SJCRH30 (cell line): ENCODE results near the gene XAGE1B. TPM values are rescaled to one million over a fixed set of nuclear protein-coding genes. Genes with fewer than 3 reads are reported as not detected.
"Not testable (repeated sequence)": the region's sequence is repeated elsewhere in the genome, so short reads cannot be mapped to it uniquely, and the experiment has no call there.

Experiments used
- DNase-seq, 2 experiments: peaks; one replicate each; pipeline ENCODE4 v3.0.0-alpha.2; 2015 to 2020
- H3K27ac ChIP-seq: fragments of 250-450 bp; sonication (Bioruptor Pico); 2 replicates; pipeline ENCODE4 v1.5.1; 2020; ENCODE audit warnings: mild to moderate bottlenecking, moderate library complexity
- H3K27me3 ChIP-seq: fragments of 250-450 bp; sonication (Bioruptor Pico); 2 replicates; pipeline ENCODE4 v1.5.1; 2020; ENCODE audit warnings: mild to moderate bottlenecking, moderate library complexity
- H3K36me3 ChIP-seq: fragments of 250-450 bp; sonication (Bioruptor Pico); 2 replicates; pipeline ENCODE4 v1.5.1; 2020; ENCODE audit warnings: mild to moderate bottlenecking, moderate library complexity
- H3K4me1 ChIP-seq: fragments of 250-450 bp; sonication (Bioruptor Pico); 2 replicates; pipeline ENCODE4 v1.5.1; 2020; ENCODE audit warnings: mild to moderate bottlenecking, moderate library complexity
- H3K4me3 ChIP-seq: fragments of 250-450 bp; sonication (Bioruptor Pico); 2 replicates; pipeline ENCODE4 v1.5.1; 2020; ENCODE audit warnings: mild to moderate bottlenecking, moderate library complexity
- H3K9me3 ChIP-seq: fragments of 250-450 bp; sonication (Bioruptor Pico); replicated peaks from 2 replicates; pipeline ENCODE4 v1.5.1; 2020; ENCODE audit warnings: mild to moderate bottlenecking, moderate library complexity
- total RNA-seq: library from RNA; depleted of rRNA; stranded (reverse); fragments of >200 nt; shearing (Covaris generic); gene quantifications from 2 replicates; pipeline ENCODE4 v1.2.3, GENCODE V29; 2014; rRNA removed

XAGE1B gene, protein sequence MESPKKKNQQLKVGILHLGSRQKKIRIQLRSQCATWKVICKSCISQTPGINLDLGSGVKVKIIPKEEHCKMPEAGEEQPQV
- total RNA-seq = not detected in 2 replicates

GRCh38 chrX:52516987-52517325 is at the start of gene XAGE1B:
Gene XAGE1B (minus strand): TSS chrX:52517063. CDS start chrX:52515527, 1,536 bp downstream.
- not testable (repeated sequence) for H3K4me1 ChIP-seq, H3K36me3 ChIP-seq

GRCh38 chrX:52563105-52563504 is 46.2 kb upstream of the XAGE1B start:
- no peaks in the 10 kb centered on the region for H3K27me3 ChIP-seq
- DNase-seq = no peak
- no peak overlapping the region for H3K4me3 ChIP-seq
- no peaks in the 10 kb centered on the region for H3K4me1 ChIP-seq
- no peaks in the 10 kb centered on the region for H3K36me3 ChIP-seq
- no peak overlapping the region for H3K27ac ChIP-seq
- H3K9me3 ChIP-seq = no peaks in the 10 kb centered on the region

More at GRCh38 chrX:52516987-52517325, at the start of gene XAGE1B:
- DNase-seq, H3K4me3 ChIP-seq, H3K9me3 ChIP-seq, H3K27me3 ChIP-seq, H3K27ac ChIP-seq: not testable (repeated sequence)

GRCh38 chrX:52558140-52558539 is 41.3 kb upstream of the XAGE1B start:
- no peaks in the 10 kb centered on the region for H3K27me3 ChIP-seq
- no peaks in the 10 kb centered on the region for H3K4me1 ChIP-seq
- no peak overlapping the region for H3K27ac ChIP-seq
- no peak overlapping the region for H3K4me3 ChIP-seq
- DNase-seq = no peak
- no peaks in the 10 kb centered on the region for H3K9me3 ChIP-seq
- H3K36me3 ChIP-seq = no peaks in the 10 kb centered on the region

- no peaks in the 10 kb centered on the region for H3K27me3 ChIP-seq
- H3K4me3 ChIP-seq = no peak overlapping the region
- DNase-seq = no peak
- H3K4me1 ChIP-seq = no peaks in the 10 kb centered on the region
- no peaks in the 10 kb centered on the region for H3K36me3 ChIP-seq
- no peak overlapping the region for H3K27ac ChIP-seq
- H3K9me3 ChIP-seq = no peaks in the 10 kb centered on the region
Observed at GRCh38 chrX:52556741-52557140, 39.9 kb upstream of the XAGE1B start.

DNA sequence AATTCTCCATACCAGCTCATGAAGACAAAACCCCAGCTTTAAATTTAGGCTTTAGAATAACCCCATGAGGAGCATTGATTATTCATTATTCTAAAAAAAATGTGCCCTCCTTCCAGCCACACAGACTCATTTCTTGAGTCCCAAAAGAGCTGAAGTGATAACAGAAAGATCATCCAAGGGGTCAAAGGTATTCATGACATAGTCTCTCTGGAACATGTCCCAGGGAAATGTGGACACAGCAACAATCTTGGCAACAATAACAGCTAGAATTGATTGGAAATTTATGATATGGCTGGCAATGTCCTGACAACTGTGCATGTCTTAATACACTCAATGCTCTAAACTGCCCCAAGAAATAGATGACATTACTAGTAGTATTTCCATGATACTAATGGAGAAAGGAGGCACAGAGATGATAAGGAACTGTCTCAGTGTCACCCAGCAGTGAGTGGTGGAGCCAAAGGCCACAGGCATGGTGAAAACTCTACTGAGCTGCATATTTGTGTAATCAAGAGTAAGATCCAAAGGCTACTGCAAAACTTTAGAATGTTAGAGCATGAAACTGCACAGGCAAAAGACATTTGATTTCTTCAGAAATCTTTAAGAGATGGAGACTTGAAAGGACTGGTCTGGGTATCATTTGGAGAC is 37.3 kb upstream of the XAGE1B start:
- no peaks in the 10 kb centered on the region for H3K9me3 ChIP-seq
- no peak overlapping the region for H3K27ac ChIP-seq
- H3K4me3 ChIP-seq = no peak overlapping the region
- no peaks in the 10 kb centered on the region for H3K4me1 ChIP-seq
- no peaks in the 10 kb centered on the region for H3K36me3 ChIP-seq
- no peak for DNase-seq
- no peaks in the 10 kb centered on the region for H3K27me3 ChIP-seq

- not testable (repeated sequence) for H3K36me3 ChIP-seq, H3K9me3 ChIP-seq, H3K27ac ChIP-seq, H3K4me3 ChIP-seq, DNase-seq, H3K27me3 ChIP-seq, H3K4me1 ChIP-seq
Observed at GRCh38 chrX:52548769-52549168, 31.9 kb upstream of the XAGE1B start.

- no peak overlapping the region for H3K4me3 ChIP-seq
- H3K27me3 ChIP-seq = no peaks in the 10 kb centered on the region
- H3K4me1 ChIP-seq = no peaks in the 10 kb centered on the region
- no peaks in the 10 kb centered on the region for H3K9me3 ChIP-seq
- no peaks in the 10 kb centered on the region for H3K36me3 ChIP-seq
- no peak for DNase-seq
- no peak overlapping the region for H3K27ac ChIP-seq
Observed at GRCh38 chrX:52544147-52544840, 27.4 kb upstream of the XAGE1B start.

GRCh38 chrX:52542311-52542710 is 25.4 kb upstream of the XAGE1B start:
- no peaks in the 10 kb centered on the region for H3K27me3 ChIP-seq
- no peaks in the 10 kb centered on the region for H3K36me3 ChIP-seq
- no peak for DNase-seq
- H3K4me1 ChIP-seq = no peaks in the 10 kb centered on the region
- H3K4me3 ChIP-seq = no peak overlapping the region
- H3K9me3 ChIP-seq = no peaks in the 10 kb centered on the region
- H3K27ac ChIP-seq = no peak overlapping the region

GRCh38 chrX:52541051-52541450 is 24.2 kb upstream of the XAGE1B start:
- not testable (repeated sequence) for H3K27ac ChIP-seq, H3K9me3 ChIP-seq, H3K27me3 ChIP-seq, H3K36me3 ChIP-seq, DNase-seq, H3K4me3 ChIP-seq, H3K4me1 ChIP-seq

- H3K27ac ChIP-seq, H3K4me1 ChIP-seq, H3K36me3 ChIP-seq, H3K4me3 ChIP-seq, DNase-seq, H3K9me3 ChIP-seq, H3K27me3 ChIP-seq: not testable (repeated sequence)
Observed at GRCh38 chrX:52516110-52516986, 515 bp downstream of the XAGE1B start.

DNA sequence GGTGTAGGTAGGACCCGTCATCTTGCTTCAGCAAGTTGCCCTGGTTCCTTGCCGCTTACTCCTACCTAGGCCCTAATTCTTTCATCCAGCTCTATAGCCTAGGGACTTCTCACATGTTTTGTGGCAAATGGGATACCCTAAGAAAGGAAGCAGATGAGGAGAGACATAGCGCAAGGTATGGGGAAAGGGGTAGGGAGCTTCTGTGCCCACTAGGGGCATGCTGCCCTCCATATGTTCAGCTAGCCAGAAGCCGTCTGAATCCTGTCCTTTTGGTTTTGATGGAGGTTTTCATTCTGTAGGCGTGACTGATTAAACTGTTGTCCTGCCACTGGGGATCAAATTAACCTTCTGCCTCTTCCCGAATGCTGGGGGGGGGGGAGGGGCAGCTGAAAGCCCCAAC is 5.7 kb downstream of the XAGE1B start:
- not testable (repeated sequence) for H3K9me3 ChIP-seq, H3K4me3 ChIP-seq, H3K27me3 ChIP-seq, H3K36me3 ChIP-seq, DNase-seq, H3K4me1 ChIP-seq, H3K27ac ChIP-seq

DNA sequence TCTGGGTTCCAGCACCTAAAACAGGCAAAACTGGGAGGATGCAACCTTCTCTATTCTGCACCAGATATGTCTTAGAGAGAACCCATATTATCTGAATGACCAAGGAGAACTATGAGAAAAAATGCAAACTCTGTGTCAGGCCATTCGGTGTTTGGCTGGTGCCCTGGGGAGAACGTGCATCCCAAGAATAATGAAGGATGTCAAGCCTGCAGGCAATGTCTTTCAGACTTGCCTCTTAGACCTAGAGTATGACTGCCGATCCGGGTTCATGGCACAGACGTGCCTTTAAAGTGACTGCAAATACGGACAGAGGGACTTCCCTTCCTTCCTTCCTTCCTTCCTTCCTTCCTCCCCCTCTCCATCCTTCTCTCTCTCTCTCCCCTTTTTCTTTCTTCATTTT is 6.9 kb downstream of the XAGE1B start:
- no peak for DNase-seq
- no peaks in the 10 kb centered on the region for H3K4me1 ChIP-seq
- H3K9me3 ChIP-seq = no peaks in the 10 kb centered on the region
- H3K27me3 ChIP-seq = no peaks in the 10 kb centered on the region
- no peaks in the 10 kb centered on the region for H3K36me3 ChIP-seq
- no peak overlapping the region for H3K4me3 ChIP-seq
- H3K27ac ChIP-seq = no peak overlapping the region

- H3K9me3 ChIP-seq = no peaks in the 10 kb centered on the region
- no peak overlapping the region for H3K27ac ChIP-seq
- H3K4me3 ChIP-seq = no peak overlapping the region
- no peaks in the 10 kb centered on the region for H3K36me3 ChIP-seq
- DNase-seq = no peak
- H3K27me3 ChIP-seq = no peaks in the 10 kb centered on the region
- H3K4me1 ChIP-seq = no peaks in the 10 kb centered on the region
Observed at GRCh38 chrX:52507331-52507730, 9.5 kb downstream of the XAGE1B start.

- no peak for DNase-seq
- Histone ChIP-seq H3K36me3 (no peaks in the 10 kb centered on the region), H3K9me3 (no peaks in the 10 kb centered on the region), H3K4me1 (no peaks in the 10 kb centered on the region), H3K27ac (no peak overlapping the region), H3K4me3 (no peak overlapping the region), H3K27me3 (no peaks in the 10 kb centered on the region)
Observed at GRCh38 chrX:52504551-52504950, 12.3 kb downstream of the XAGE1B start.

DNA sequence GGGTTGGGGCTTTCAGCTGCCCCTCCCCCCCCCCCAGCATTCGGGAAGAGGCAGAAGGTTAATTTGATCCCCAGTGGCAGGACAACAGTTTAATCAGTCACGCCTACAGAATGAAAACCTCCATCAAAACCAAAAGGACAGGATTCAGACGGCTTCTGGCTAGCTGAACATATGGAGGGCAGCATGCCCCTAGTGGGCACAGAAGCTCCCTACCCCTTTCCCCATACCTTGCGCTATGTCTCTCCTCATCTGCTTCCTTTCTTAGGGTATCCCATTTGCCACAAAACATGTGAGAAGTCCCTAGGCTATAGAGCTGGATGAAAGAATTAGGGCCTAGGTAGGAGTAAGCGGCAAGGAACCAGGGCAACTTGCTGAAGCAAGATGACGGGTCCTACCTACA is 15.5 kb downstream of the XAGE1B start:
- not testable (repeated sequence) for DNase-seq, H3K4me3 ChIP-seq, H3K27ac ChIP-seq, H3K9me3 ChIP-seq, H3K4me1 ChIP-seq, H3K27me3 ChIP-seq, H3K36me3 ChIP-seq
